ENCODE data around the gene RHOT2. TPM values are rescaled to one million over a fixed set of nuclear protein-coding genes. Genes with fewer than 3 reads are reported as not detected.

The RHOT2 gene
- total and polyA plus RNA-seq, 7 donors, result 35.3 to 159 (median 52.9) TPM

- TF ChIP-seq POLR2A (IDR thresholded peaks at IDR 0.05), result no peak
- TF ChIP-seq CTCF (IDR thresholded peaks at IDR 0.05), result no peak
- no peak for TF ChIP-seq POLR2AphosphoS5 (IDR thresholded peaks at IDR 0.05)
- TF ChIP-seq EP300 (IDR thresholded peaks at IDR 0.05), result no peak
- peaks cover 0 to 13% (median 7%) of the 10 kb centered on the region in 4 donors for H3K4me1 ChIP-seq
- no peaks in the 10 kb centered on the region for H3K36me3 ChIP-seq
- no peaks in the 10 kb centered on the region for H3K9me3 ChIP-seq
- H3K4me3 ChIP-seq, result no peak overlapping the region
- H3K27me3 ChIP-seq, result peaks cover 65 to 93% (median 82%) of the 10 kb centered on the region in 3 donors
- no peak overlapping the region for H3K27ac ChIP-seq
- no peak for DNase-seq
- WGBS, 2 donors, result 7 to 8% methylated on average over 76 of the region's 76 CpGs
- intact Hi-C loops (cut with DNase I), result no loop called here
Measured at GRCh38 chr16:700684-701584, 33.0 kb downstream of the RHOT2 start.

GRCh38 chr16:702341-702740 is 34.4 kb downstream of the RHOT2 start:
- Histone ChIP-seq H3K27me3 (peaks cover 68 to 93% (median 82%) of the 10 kb centered on the region in 3 donors), H3K9me3 (no peaks in the 10 kb centered on the region), H3K36me3 (no peaks in the 10 kb centered on the region), H3K4me3 (no peak overlapping the region), H3K27ac (no peak overlapping the region), H3K4me1 (peaks cover 0 to 19% (median 11%) of the 10 kb centered on the region in 4 donors)
- TF ChIP-seq POLR2AphosphoS5 (IDR thresholded peaks at IDR 0.05) (no peak), CTCF (IDR thresholded peaks at IDR 0.05) (no peak), POLR2A (IDR thresholded peaks at IDR 0.05) (no peak), EP300 (IDR thresholded peaks at IDR 0.05) (no peak)
- no peak for DNase-seq
- WGBS, 2 donors, result 85% methylated on average over 19 of the region's 19 CpGs
- intact Hi-C loops (cut with DNase I), result no loop called here

- WGBS, 2 donors, result 61 to 82% methylated on average over 12 of the region's 12 CpGs
- H3K36me3 ChIP-seq, result no peaks in the 10 kb centered on the region
- TF ChIP-seq EP300 (IDR thresholded peaks at IDR 0.05) (no peak), POLR2A (IDR thresholded peaks at IDR 0.05) (no peak), POLR2AphosphoS5 (IDR thresholded peaks at IDR 0.05) (no peak), CTCF (IDR thresholded peaks at IDR 0.05) (no peak)
- no peak overlapping the region for H3K4me3 ChIP-seq
- intact Hi-C loops (cut with DNase I), result no loop called here
- peaks cover 0 to 19% (median 11%) of the 10 kb centered on the region in 4 donors for H3K4me1 ChIP-seq
- H3K27me3 ChIP-seq, result peaks cover 72 to 96% (median 91%) of the 10 kb centered on the region in 3 donors
- H3K27ac ChIP-seq, result no peak overlapping the region
- no peak for DNase-seq
- no peaks in the 10 kb centered on the region for H3K9me3 ChIP-seq
Measured at GRCh38 chr16:703406-703805, 35.5 kb downstream of the RHOT2 start.

- H3K36me3 ChIP-seq, result no peaks in the 10 kb centered on the region
- H3K9me3 ChIP-seq, result no peaks in the 10 kb centered on the region
- DNase-seq, result no peak
- intact Hi-C loops (cut with DNase I), result no loop called here
- WGBS, 2 donors, result 68 to 76% methylated on average over 7 of the region's 7 CpGs
- TF ChIP-seq EP300 (IDR thresholded peaks at IDR 0.05) (no peak), CTCF (IDR thresholded peaks at IDR 0.05) (no peak), POLR2AphosphoS5 (IDR thresholded peaks at IDR 0.05) (no peak), POLR2A (IDR thresholded peaks at IDR 0.05) (no peak)
- peaks cover 75 to 98% (median 97%) of the 10 kb centered on the region in 3 donors for H3K27me3 ChIP-seq
- H3K4me3 ChIP-seq, result no peak overlapping the region
- peaks cover 0 to 19% (median 11%) of the 10 kb centered on the region in 4 donors for H3K4me1 ChIP-seq
- no peak overlapping the region for H3K27ac ChIP-seq
Measured at GRCh38 chr16:704047-704446, 36.1 kb downstream of the RHOT2 start.
